22Rv1 (cell line): ENCODE measurements around the gene GRK3.

Experiments
- H3K27ac ChIP-seq: fragments of 450-650 bp; 2 replicates; pipeline ENCODE4 v1.5.1; 2017
- ZFX ChIP-seq: fragments of 450-650 bp; IDR thresholded peaks from 2 replicates; pipeline ENCODE4 v1.6.1; 2017; ENCODE audit warnings: antibody characterized with exemption, borderline replicate concordance
- TF ChIP-seq, protein P1 (sequence below): fragments of 450-650 bp; IDR thresholded peaks from 2 replicates; pipeline ENCODE4 v1.5.1; 2017; ENCODE audit warnings: mild to moderate bottlenecking

The GRK3 gene

GRCh38 chr22:25714070-25714469, 149.6 kb downstream of the GRK3 start:
- no peak overlapping the region for H3K27ac ChIP-seq
- TF ChIP-seq, protein P1, sequence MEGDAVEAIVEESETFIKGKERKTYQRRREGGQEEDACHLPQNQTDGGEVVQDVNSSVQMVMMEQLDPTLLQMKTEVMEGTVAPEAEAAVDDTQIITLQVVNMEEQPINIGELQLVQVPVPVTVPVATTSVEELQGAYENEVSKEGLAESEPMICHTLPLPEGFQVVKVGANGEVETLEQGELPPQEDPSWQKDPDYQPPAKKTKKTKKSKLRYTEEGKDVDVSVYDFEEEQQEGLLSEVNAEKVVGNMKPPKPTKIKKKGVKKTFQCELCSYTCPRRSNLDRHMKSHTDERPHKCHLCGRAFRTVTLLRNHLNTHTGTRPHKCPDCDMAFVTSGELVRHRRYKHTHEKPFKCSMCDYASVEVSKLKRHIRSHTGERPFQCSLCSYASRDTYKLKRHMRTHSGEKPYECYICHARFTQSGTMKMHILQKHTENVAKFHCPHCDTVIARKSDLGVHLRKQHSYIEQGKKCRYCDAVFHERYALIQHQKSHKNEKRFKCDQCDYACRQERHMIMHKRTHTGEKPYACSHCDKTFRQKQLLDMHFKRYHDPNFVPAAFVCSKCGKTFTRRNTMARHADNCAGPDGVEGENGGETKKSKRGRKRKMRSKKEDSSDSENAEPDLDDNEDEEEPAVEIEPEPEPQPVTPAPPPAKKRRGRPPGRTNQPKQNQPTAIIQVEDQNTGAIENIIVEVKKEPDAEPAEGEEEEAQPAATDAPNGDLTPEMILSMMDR, result no peak
- TF ChIP-seq ZFX, result no peak

- TF ChIP-seq, protein P1, result no peak
- no peak for TF ChIP-seq ZFX
- no peak overlapping the region for H3K27ac ChIP-seq
Measured at GRCh38 chr22:25714739-25715138, 150.3 kb downstream of the GRK3 start.

DNA sequence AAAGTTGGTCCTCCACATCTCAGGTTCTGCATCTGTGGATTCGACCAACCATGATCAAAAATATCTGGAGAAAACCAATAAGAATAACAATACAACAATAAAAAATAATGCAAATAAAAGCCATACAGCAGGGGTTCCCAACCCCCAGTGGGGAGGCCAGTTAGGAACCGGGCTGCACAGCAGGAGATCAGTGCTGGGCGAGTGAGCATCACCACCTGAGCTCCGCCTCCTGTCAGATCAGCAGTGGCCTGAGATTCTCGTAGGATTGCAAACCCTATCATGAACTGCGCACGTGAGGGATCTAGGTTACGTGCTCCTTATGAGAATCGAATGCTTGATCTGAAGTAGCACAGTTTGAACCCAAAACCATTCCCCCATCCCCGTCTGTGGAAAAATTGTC, 152.2 kb downstream of the GRK3 start:
- TF ChIP-seq, protein P1, result no peak
- no peak for TF ChIP-seq ZFX
- no peak overlapping the region for H3K27ac ChIP-seq

DNA sequence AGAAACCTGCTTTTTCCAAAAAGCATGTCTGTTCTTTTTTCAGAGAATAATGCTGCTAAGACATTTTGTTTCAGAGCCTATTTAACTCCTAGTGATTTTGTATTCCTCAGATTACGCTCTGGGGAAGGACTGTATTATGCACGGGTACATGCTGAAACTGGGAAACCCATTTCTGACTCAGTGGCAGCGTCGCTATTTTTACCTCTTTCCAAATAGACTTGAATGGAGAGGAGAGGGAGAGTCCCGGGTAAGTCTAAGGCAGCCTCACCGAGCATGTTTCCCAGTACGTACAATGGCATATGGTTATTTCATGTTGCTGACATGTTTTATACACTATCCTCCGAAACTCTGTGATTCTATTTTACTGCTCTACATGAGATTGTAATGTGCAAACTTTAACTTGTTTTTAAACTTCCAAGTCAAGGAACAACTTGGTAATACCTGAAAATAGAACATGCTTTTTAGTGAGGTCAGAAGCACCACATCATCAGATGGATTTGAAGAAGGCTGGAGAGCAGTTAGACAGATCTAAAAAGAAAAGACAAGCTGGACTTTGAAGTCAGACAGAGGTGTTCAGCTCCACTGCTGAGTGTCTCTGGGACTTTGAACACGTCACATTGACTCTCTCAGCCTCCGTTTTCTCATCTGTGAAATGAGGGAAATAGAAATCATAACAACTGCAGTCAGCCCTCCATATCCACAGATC, 153.8 kb downstream of the GRK3 start:
- TF ChIP-seq, protein P1, result no peak
- no peak for TF ChIP-seq ZFX
- H3K27ac ChIP-seq, result no peak overlapping the region

DNA sequence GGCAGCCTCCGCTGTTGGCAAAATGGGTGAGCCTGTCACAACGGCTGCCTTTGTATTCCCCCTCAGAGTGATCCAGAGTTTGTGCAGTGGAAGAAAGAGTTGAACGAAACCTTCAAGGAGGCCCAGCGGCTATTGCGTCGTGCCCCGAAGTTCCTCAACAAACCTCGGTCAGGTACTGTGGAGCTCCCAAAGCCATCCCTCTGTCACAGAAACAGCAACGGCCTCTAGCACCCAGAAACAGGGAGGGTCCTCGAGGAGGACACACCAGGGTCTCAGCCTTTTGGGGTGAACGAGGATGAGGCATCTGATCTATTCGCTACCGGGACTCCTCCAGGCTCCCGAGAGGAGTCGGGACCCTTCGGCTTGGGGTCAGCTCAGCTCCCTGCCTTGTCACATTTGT, 157.7 kb downstream of the GRK3 start:
- TF ChIP-seq, protein P1, result no peak
- TF ChIP-seq ZFX, result no peak
- no peak overlapping the region for H3K27ac ChIP-seq

- TF ChIP-seq, protein P1, result no peak
- no peak for TF ChIP-seq ZFX
- no peak overlapping the region for H3K27ac ChIP-seq
Measured at GRCh38 chr22:25722626-25723025, 158.2 kb downstream of the GRK3 start.

DNA sequence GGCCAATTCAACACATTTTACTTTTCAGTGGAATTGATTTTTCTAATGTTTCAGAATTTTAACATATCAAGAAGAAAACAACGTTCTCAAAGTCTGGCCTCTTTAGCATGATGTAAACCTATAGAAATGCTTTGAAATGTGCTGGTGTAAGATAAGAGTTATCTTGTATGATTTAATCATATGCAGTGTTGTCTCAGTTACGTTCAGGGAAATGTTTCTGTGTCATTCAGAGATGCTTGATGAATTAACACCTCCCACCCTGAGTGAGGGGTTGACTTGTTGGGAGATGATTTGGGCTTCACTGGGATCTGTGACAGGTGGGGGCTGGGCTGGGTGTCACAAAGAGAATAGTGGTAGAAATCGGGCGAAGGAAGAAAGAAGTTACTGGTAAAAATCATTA, 161.8 kb downstream of the GRK3 start:
- no peak overlapping the region for H3K27ac ChIP-seq
- TF ChIP-seq, protein P1, result no peak
- TF ChIP-seq ZFX, result no peak
